Thoracic aorta (tissue), 2 donors: Measurements from ENCODE around the gene SAMD4A. TPM values are rescaled to one million over a fixed set of nuclear protein-coding genes. Genes with fewer than 3 reads are reported as not detected.

Source experiments
- ATAC-seq: fragments of 150-250 bp; one replicate; pipeline ENCODE4 v1.8.0; 2017; ENCODE audit warnings: low read depth; ENCODE audit not compliant: insufficient number of reproducible peaks, low FRiP score
- DNase-seq: peaks from one replicate; pipeline ENCODE4 v3.0.0-alpha.2; 2020; ENCODE audit warnings: low spot score
- H3K27ac ChIP-seq, 2 donors: fragments of 200-600 bp; sonication (generic); 1 replicate in 1 of 2; 2 replicates in 1 of 2; pipeline ENCODE4 v1.5.1; 2016; ENCODE audit warnings: mild to moderate bottlenecking in 2 of 2, moderate library complexity in 2 of 2
- H3K27me3 ChIP-seq: fragments of 200-600 bp; sonication (generic); replicated peaks from 2 replicates; pipeline ENCODE4 v1.6.0; 2016; ENCODE audit warnings: mild to moderate bottlenecking; ENCODE audit not compliant: insufficient read depth
- H3K36me3 ChIP-seq: fragments of 200-600 bp; sonication (generic); one replicate; pipeline ENCODE4 v1.5.1; 2016
- H3K4me1 ChIP-seq, 2 donors: fragments of 200-600 bp; sonication (generic); 1 replicate in 1 of 2; 2 replicates in 1 of 2; pipeline versions ENCODE4 v1.5.1 to v1.6.0; 2016; ENCODE audit warnings: low read depth in 2 of 2, mild to moderate bottlenecking in 1 of 2; ENCODE audit not compliant: control insufficient read depth in 1 of 2
- H3K4me3 ChIP-seq: fragments of 200-600 bp; sonication (generic); 2 replicates; pipeline ENCODE4 v1.5.1; 2016; ENCODE audit warnings: mild to moderate bottlenecking
- H3K9me3 ChIP-seq: fragments of 200-600 bp; sonication (generic); 2 replicates; pipeline ENCODE4 v1.5.1; 2016
- total RNA-seq, 2 donors: library from RNA; depleted of rRNA; stranded (reverse); fragments of >200 nt; gene quantifications; one replicate each; pipeline versions ENCODE4 v1.1.0 to v1.2.3, GENCODE V29; 2016
- TF ChIP-seq, protein P1 (sequence below): fragments of 200-600 bp; sonication (generic); IDR thresholded peaks from one replicate; pipeline ENCODE4 v1.5.1; 2019; ENCODE audit warnings: antibody characterized with exemption

SAMD4A gene
- total RNA-seq, 2 donors from 2014 or later: 142 to 172 TPM

DNA sequence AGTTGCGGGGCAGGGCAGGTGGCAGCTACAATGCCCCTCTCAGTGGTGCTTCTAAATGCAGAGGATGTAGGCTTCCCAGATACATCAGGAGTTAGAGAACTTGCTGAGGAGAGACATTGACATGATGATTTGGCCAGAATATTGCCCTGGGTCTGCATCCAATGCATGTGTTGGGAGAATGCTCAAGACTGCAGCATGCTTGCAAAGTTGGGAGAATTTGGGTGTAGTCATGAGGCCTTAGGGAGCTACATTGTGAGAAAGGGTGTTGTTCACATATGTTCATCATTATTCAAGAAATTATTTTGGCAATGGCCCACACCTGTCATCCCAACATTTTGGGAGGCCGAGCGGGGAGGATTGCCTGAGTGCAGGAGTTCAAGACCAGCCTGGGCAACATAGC is 149.9 kb downstream of the SAMD4A start:
- Histone ChIP-seq H3K9me3 (no peaks in the 10 kb centered on the region), H3K27me3 (no peaks in the 10 kb centered on the region), H3K4me3 (no peak overlapping the region), H3K27ac (peak overlapping the region in 1 of 2 donors; percentile 92), H3K4me1 (peaks cover 45 to 96% of the 10 kb centered on the region in 2 donors), H3K36me3 (no peaks in the 10 kb centered on the region)
- ATAC-seq (no peak), DNase-seq (no peak)
- TF ChIP-seq, protein P1, sequence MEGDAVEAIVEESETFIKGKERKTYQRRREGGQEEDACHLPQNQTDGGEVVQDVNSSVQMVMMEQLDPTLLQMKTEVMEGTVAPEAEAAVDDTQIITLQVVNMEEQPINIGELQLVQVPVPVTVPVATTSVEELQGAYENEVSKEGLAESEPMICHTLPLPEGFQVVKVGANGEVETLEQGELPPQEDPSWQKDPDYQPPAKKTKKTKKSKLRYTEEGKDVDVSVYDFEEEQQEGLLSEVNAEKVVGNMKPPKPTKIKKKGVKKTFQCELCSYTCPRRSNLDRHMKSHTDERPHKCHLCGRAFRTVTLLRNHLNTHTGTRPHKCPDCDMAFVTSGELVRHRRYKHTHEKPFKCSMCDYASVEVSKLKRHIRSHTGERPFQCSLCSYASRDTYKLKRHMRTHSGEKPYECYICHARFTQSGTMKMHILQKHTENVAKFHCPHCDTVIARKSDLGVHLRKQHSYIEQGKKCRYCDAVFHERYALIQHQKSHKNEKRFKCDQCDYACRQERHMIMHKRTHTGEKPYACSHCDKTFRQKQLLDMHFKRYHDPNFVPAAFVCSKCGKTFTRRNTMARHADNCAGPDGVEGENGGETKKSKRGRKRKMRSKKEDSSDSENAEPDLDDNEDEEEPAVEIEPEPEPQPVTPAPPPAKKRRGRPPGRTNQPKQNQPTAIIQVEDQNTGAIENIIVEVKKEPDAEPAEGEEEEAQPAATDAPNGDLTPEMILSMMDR: no peak

DNA sequence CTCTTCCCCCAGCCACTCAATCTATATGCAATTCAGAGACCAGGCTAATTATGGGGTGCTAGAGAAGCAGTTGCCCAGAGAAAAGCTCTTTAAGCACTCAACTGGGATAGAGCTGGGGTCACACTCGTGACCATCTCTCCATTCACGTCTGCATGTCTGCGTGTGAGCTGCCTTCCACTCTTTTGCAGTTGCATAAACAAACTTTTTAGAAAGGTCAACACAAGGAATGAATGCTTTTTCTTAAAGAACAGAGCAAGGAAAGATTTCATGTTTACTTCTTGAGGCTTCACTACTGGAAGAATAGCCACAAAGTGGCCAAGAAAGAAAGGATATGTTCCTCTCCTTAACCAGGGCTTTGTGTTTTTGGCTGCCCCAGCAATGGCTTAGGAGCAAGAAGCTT is 151.1 kb downstream of the SAMD4A start:
- H3K9me3 ChIP-seq: no peaks in the 10 kb centered on the region
- ATAC-seq: no peak
- no peak overlapping the region for H3K4me3 ChIP-seq
- no peaks in the 10 kb centered on the region for H3K36me3 ChIP-seq
- TF ChIP-seq, protein P1: no peak
- no peaks in the 10 kb centered on the region for H3K27me3 ChIP-seq
- H3K4me1 ChIP-seq: peaks cover 34 to 96% of the 10 kb centered on the region in 2 donors
- no peak for DNase-seq
- H3K27ac ChIP-seq: peak overlapping the region in 1 of 2 donors; percentile 92

DNA sequence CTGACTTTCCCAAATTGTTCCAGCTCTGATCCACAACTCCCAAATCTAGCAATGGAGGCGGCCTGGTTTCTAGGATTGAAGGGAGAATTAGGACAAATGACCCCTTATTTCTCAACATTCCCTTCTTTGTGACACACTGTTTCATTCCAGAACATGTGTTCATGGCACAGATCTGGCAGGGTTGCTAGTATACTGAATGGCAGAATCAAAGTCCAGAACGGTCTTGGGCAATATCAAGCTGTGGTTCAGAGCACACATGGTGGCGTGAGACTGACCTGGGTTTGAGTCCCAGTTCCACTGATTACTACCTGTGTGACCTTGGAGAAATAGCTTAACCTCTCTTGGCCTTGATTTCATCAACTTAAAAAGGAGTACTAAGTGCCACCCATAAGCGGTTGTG is 152.5 kb downstream of the SAMD4A start:
- TF ChIP-seq, protein P1: no peak
- Histone ChIP-seq H3K4me3 (no peak overlapping the region), H3K27me3 (no peaks in the 10 kb centered on the region), H3K4me1 (peaks cover 25 to 84% of the 10 kb centered on the region in 2 donors), H3K9me3 (no peaks in the 10 kb centered on the region), H3K27ac (peak overlapping the region; percentile 40 to 92), H3K36me3 (no peaks in the 10 kb centered on the region)
- ATAC-seq (peak; percentile 34), DNase-seq (no peak)

DNA sequence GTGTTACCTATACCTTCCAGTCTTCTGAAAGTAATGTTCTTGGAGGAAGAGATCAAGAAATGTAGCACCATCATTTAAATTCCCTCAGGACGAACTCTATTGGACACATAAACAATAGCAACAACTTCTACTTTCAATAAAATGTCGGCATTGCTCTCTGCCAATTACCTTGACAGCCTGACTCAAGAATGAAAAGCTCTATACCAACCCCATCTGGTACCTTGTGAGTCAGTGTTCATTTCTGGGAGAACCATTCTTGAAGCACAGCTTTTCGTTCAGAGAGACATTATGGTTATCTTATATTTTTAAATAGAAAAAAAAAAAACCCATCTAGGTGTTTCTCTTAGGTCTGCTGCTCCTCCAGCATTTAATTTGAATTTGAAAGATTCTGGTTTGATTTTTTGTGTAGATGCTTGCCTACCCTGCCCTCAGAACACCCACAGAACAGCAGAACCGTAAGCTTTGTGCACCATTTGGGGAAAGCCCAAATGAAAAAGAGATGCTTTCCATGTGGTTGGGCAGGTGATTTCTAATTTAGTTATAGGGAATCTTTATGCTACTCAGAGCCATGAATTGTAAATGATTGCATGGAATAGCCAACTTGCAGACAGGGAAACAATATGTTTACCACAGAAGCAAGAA is 156.0 kb downstream of the SAMD4A start:
- no peak overlapping the region for H3K27ac ChIP-seq
- DNase-seq (no peak), ATAC-seq (no peak)
- H3K9me3 ChIP-seq: no peaks in the 10 kb centered on the region
- H3K27me3 ChIP-seq: no peaks in the 10 kb centered on the region
- H3K4me3 ChIP-seq: no peak overlapping the region
- no peaks in the 10 kb centered on the region for H3K36me3 ChIP-seq
- peaks cover 16 to 52% of the 10 kb centered on the region in 2 donors for H3K4me1 ChIP-seq
- TF ChIP-seq, protein P1: peak; percentile 12

DNA sequence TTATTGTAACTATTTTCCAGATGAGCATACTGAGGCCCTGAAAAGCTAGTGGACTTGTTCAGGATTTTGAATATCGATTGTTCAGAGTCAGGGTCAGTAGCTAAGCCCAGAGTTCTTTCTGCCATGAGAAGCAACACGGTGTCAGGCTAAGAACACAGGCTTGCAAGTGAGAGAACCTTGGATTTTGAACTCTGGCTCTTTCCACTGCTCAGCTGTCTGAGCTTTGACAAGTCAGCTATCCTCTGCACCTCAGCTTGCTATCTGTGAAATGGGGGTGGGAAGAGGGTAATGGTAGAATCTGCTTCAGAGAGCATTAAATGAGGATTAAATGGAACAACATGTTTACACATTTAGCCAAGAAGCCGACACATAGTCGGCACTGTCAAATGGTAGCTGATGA is 157.2 kb downstream of the SAMD4A start:
- TF ChIP-seq, protein P1: no peak
- no peak overlapping the region for H3K27ac ChIP-seq
- peaks cover 5 to 42% of the 10 kb centered on the region in 2 donors for H3K4me1 ChIP-seq
- ATAC-seq (no peak), DNase-seq (no peak)
- H3K4me3 ChIP-seq: no peak overlapping the region
- no peaks in the 10 kb centered on the region for H3K27me3 ChIP-seq
- no peaks in the 10 kb centered on the region for H3K36me3 ChIP-seq
- H3K9me3 ChIP-seq: no peaks in the 10 kb centered on the region
